K562 (cell line): ENCODE measurements around the gene CKS2. TPM values are rescaled to one million over a fixed set of nuclear protein-coding genes. Genes with fewer than 3 reads are reported as not detected.

Experiments
- ATAC-seq: fragments of 200-7000 bp; cut with Tn5 transposase; 3 replicates; pipeline ENCODE4 v1.9.1; 2020; ENCODE audit warnings: moderate library complexity
- BruUV-seq: library from RNA; stranded (reverse); fragments of 400-500 nt; replicated peaks from 2 replicates; lab custom pipeline; 2021; lab: Mats Ljungman, UMichigan
- CTCF ChIA-PET: fragments of 300-600 bp; formaldehyde crosslinking; extraction: SDS; loops from one replicate; lab custom pipeline; 2021; ENCODE audit warnings: low intra/inter-chr PET ratio; lab: Yijun Ruan, JAX
- POLR2A ChIA-PET: fragments of 300-600, 350-650 bp; sonication (Branson Sonifier 250); formaldehyde crosslinking; extraction: SDS; loops from one replicate; lab custom pipeline; 2021; ENCODE audit warnings: antibody characterized with exemption, inconsistent platforms; lab: Yijun Ruan, JAX
- DNase-seq, 4 experiments: peaks; one replicate each; pipeline versions ENCODE4 v3.0.0 to v3.0.0-alpha.2; 2011 to 2018; ENCODE audit warnings: low spot score in 3 of 4, mixed read lengths in 3 of 4; ENCODE audit errors: extremely low read depth in 1 of 4
- FAIRE-seq: peaks from 2 replicates; lab custom pipeline; 2011; peaks lifted over from hg19 to GRCh38; lab: Jason Lieb, UNC
- H2AFZ ChIP-seq: 2 replicates; pipeline ENCODE4 v1.6.0; 2011; ENCODE audit warnings: low read depth, low read length, control low read depth, inconsistent platforms
- H3K27ac ChIP-seq: fragments of 200-600 bp; 3 replicates; pipeline ENCODE4 v1.8.0; 2011; ENCODE audit warnings: low read depth, mild to moderate bottlenecking, control low read depth, inconsistent platforms, low read length, moderate library complexity, mixed read lengths; ENCODE audit errors: extremely low read depth
- H3K27me3 ChIP-seq, 2 experiments: fragments of 300-600 bp in 1 of 2; 2 replicates in 1 of 2; 3 replicates in 1 of 2; pipeline versions ENCODE4 v1.6.0 to v1.8.0; 2011; ENCODE audit warnings: inconsistent platforms in 2 of 2, low read length in 2 of 2, mild to moderate bottlenecking in 1 of 2, mixed read lengths in 1 of 2, moderate library complexity in 1 of 2; ENCODE audit not compliant: control insufficient read depth in 2 of 2, insufficient read depth in 2 of 2
- H3K36me3 ChIP-seq: fragments of 300-600 bp; 3 replicates; pipeline ENCODE4 v1.8.0; 2011; ENCODE audit warnings: mild to moderate bottlenecking, low read length, inconsistent platforms; ENCODE audit not compliant: control insufficient read depth, insufficient read depth
- H3K4me1 ChIP-seq, 2 experiments: fragments of 200-600 bp in 1 of 2; replicated peaks in 1 of 2; 2 replicates in 1 of 2; 3 replicates in 1 of 2; pipeline versions ENCODE4 v1.5.1 to v1.8.0; 2011; ENCODE audit warnings: inconsistent platforms in 2 of 2, low read length in 2 of 2, mild to moderate bottlenecking in 1 of 2, mixed read lengths in 1 of 2, moderate library complexity in 1 of 2; ENCODE audit not compliant: control insufficient read depth in 2 of 2, insufficient read depth in 2 of 2
- H3K4me2 ChIP-seq: 2 replicates; pipeline ENCODE4 v1.6.1; 2011; ENCODE audit warnings: low read length, control low read depth, inconsistent platforms, mixed read lengths; ENCODE audit not compliant: insufficient read depth
- H3K4me3 ChIP-seq: fragments of 200-600 bp; sonication (generic), shearing (Covaris generic); 2 replicates; pipeline ENCODE4 v1.5.1; 2016; ENCODE audit warnings: control low read depth, inconsistent platforms
- H3K79me2 ChIP-seq: fragments of 200-600 bp; 3 replicates; pipeline ENCODE4 v1.8.0; 2011; ENCODE audit warnings: low read length, inconsistent platforms; ENCODE audit not compliant: control insufficient read depth, insufficient read depth
- H3K9ac ChIP-seq, 2 experiments: 2 replicates each; pipeline versions ENCODE4 v1.6.0 to v1.6.1; 2011; ENCODE audit warnings: low read depth in 2 of 2, low read length in 2 of 2, control low read depth in 1 of 2, inconsistent platforms in 1 of 2, mild to moderate bottlenecking in 1 of 2, mixed read lengths in 1 of 2; ENCODE audit not compliant: insufficient read depth in 1 of 2
- H3K9me1 ChIP-seq: one replicate; pipeline ENCODE4 v1.6.0; 2011; ENCODE audit warnings: inconsistent platforms, mild to moderate bottlenecking, low read length, moderate library complexity; ENCODE audit not compliant: control insufficient read depth, insufficient read depth
- H3K9me3 ChIP-seq: replicated peaks from 2 replicates; pipeline ENCODE4 v1.5.1; 2011; ENCODE audit warnings: low read depth, low read length, inconsistent platforms; ENCODE audit not compliant: control insufficient read depth, insufficient read depth
- H4K20me1 ChIP-seq: replicated peaks from 2 replicates; pipeline ENCODE4 v1.6.1; 2011; ENCODE audit warnings: low read length, inconsistent platforms, mixed read lengths; ENCODE audit not compliant: control insufficient read depth, insufficient read depth
- ATF1 ChIP-seq, 2 experiments: fragments of 450-650 bp in 1 of 2; IDR thresholded peaks; 2 replicates each; pipeline ENCODE4 v1.6.1; 2016; ENCODE audit warnings: missing compliant biosample characterization in 1 of 2, missing genetic modification characterization in 1 of 2
- FOSL1 ChIP-seq: fragments of 200-800 bp; sonication (Bioruptor generic); conservative IDR thresholded peaks from 2 replicates; pipeline ENCODE4 v1.6.1; 2016; ENCODE audit warnings: missing genetic modification characterization, missing compliant biosample characterization
- KLF16 ChIP-seq: IDR thresholded peaks from 2 replicates; pipeline ENCODE4 v1.6.1; 2016; ENCODE audit warnings: antibody characterized with exemption
- POLR2G ChIP-seq: fragments of 200-400 bp; formaldehyde crosslinking; IDR thresholded peaks from 2 replicates; pipeline ENCODE4 v1.6.1; 2017; ENCODE audit warnings: low read depth, mild to moderate bottlenecking, antibody characterized with exemption, low read length, moderate library complexity
- SIRT6 ChIP-seq: IDR thresholded peaks from one replicate; pipeline ENCODE4 v1.6.1; 2012; ENCODE audit warnings: low read depth, mild to moderate bottlenecking, control low read depth, inconsistent platforms, low read length, moderate library complexity
- ZNF12 ChIP-seq: sonication (generic); formaldehyde crosslinking; IDR thresholded peaks from 2 replicates; pipeline ENCODE4 v1.4.0; 2020; ENCODE audit warnings: mild to moderate bottlenecking, missing genetic modification reagents
- WGBS: fragments of 100-300 bp; shearing (Covaris generic); methylation state at CpG from one replicate; pipeline ENCODE4 v1.1.6; 2016; ENCODE audit warnings: low coverage, mixed read lengths; ENCODE audit not compliant: insufficient coverage; ENCODE audit errors: missing lambda C conversion rate; 5-methylcytosine and 5-hydroxymethylcytosine counted together
- in situ Hi-C: fragments of 300-500 bp; cut with MboI; formaldehyde crosslinking; loops from 4 replicates; pipeline ENCODE4 v1.15.0; 2018; ENCODE audit warnings: inconsistent platforms, mixed read lengths
- intact Hi-C: fragments of 100-400 bp; cut with micrococcal nuclease; formaldehyde crosslinking; loops from 2 replicates; pipeline ENCODE4 v1.14.2; 2022
- polyA plus RNA-seq, 8 experiments: library from polyadenylated mRNA; depleted of rRNA in 4 of 8; stranded (reverse) in 5 of 8; unstranded in 3 of 8; fragments of >200 nt; fragmentation: Nextera tagmentation in 2 of 8; fragmentation: Illumina TruSeq in 1 of 8; extraction: Ambion mirVana in 2 of 8; extraction: Trizol in 1 of 8; gene quantifications; 2 replicates each; pipeline versions ENCODE4 v1.2.1 to v1.2.3, GENCODE V29; 2011 to 2014; ENCODE audit warnings: inconsistent platforms in 1 of 8, missing spikeins in 1 of 8
- total RNA-seq, 7 experiments: library from RNA; depleted of rRNA in 6 of 7; stranded (reverse); fragments of >200 nt in 6 of 7; fragmentation: Illumina TruSeq in 2 of 7; extraction: Trizol in 2 of 7; gene quantifications; 2 replicates each; pipeline versions ENCODE4 v1.2.1 to v1.2.3, GENCODE V29; 2011 to 2021; ENCODE audit warnings: low replicate concordance in 1 of 7

CKS2 gene
- total and polyA plus RNA-seq, 9 of the 15 experiments (the other 6 are each of a cell fraction or from before 2014, with no cell fraction given), result 123 to 941 (median 321) TPM

GRCh38 chr9:89363921-89364665 lies 53.1 kb downstream of the CKS2 start:
- TF ChIP-seq ATF1 (CRISPR knock-in tag; IDR thresholded peaks at IDR 0.05), result no peak
- TF ChIP-seq ATF1 (tag; IDR thresholded peaks at IDR 0.05), result no peak
- no peak for TF ChIP-seq ZNF12
- TF ChIP-seq POLR2G, result 0 out of 2 replicates have a peak, but pooled peaks have one; percentile 43
- no peak for TF ChIP-seq FOSL1
- TF ChIP-seq KLF16, result no peak
- TF ChIP-seq SIRT6, result no peak
- H2AFZ ChIP-seq, result no peak overlapping the region
- no peak overlapping the region for H3K9ac ChIP-seq
- no TSS peak for BruUV-seq
- no peak overlapping the region for H3K4me3 ChIP-seq
- ATAC-seq, result no peak; the same call in 2 of the 3 replicates
- H3K27ac ChIP-seq, result no peak overlapping the region
- CTCF ChIA-PET, result no interaction called here
- no peaks in the 10 kb centered on the region for H4K20me1 ChIP-seq
- no peak for FAIRE-seq
- 76% methylated on average over 7 of the region's 9 CpGs for WGBS
- no peak overlapping the region for H3K4me2 ChIP-seq
- no peaks in the 10 kb centered on the region for H3K79me2 ChIP-seq
- in situ Hi-C loops (no loop called here), intact Hi-C loops (no loop called here)
- no peaks in the 10 kb centered on the region; a peak in 1 of 5 replicates for H3K4me1 ChIP-seq
- DNase-seq, result no peak
- POLR2A ChIA-PET, result interaction anchor here (0.7 kb wide), 1 partner anchor 9 kb away, joined by 4 read pairs; no protein-coding TSS in a partner anchor
- H3K9me3 ChIP-seq, result no peaks in the 10 kb centered on the region
- no peaks in the 10 kb centered on the region for H3K9me1 ChIP-seq
- H3K27me3 ChIP-seq, result peaks cover 0 to 9% of the 10 kb centered on the region in 2 experiments; a peak in 1 of 5 replicates
- peaks cover 24% of the 10 kb centered on the region; the same call in 2 of the 3 replicates for H3K36me3 ChIP-seq
